MCF 10A (cell line): Measurements from ENCODE around the gene RIOK3. TPM values are rescaled to one million over a fixed set of nuclear protein-coding genes. Genes with fewer than 3 reads are reported as not detected.

ENCODE experiments used
- BruUV-seq: library from RNA; stranded (reverse); fragments of 400-500 nt; replicated peaks from 2 replicates; lab custom pipeline; 2021; lab: Mats Ljungman, UMichigan
- CTCF ChIA-PET: fragments of 300-600 bp; sonication (Branson Sonifier 250); formaldehyde crosslinking; extraction: SDS; loops from one replicate; lab custom pipeline; 2021; ENCODE audit warnings: antibody characterized with exemption, inconsistent platforms; lab: Yijun Ruan, JAX
- POLR2A ChIA-PET: fragments of 300-600, 350-650 bp; sonication (Branson Sonifier 250); formaldehyde crosslinking; extraction: SDS; loops from one replicate; lab custom pipeline; 2020; ENCODE audit warnings: antibody characterized with exemption, inconsistent platforms; lab: Yijun Ruan, JAX
- DNase-seq: peaks from one replicate; pipeline ENCODE4 v3.0.0-alpha.2; 2018; ENCODE audit not compliant: unreplicated experiment
- H3K27ac Mint-ChIP-seq: one replicate; pipeline ENCODE4 v1.8.0; 2022; ENCODE audit warnings: mild to moderate bottlenecking, low read depth, mixed read lengths; ENCODE audit not compliant: unreplicated experiment
- H3K27me3 Mint-ChIP-seq: one replicate; pipeline ENCODE4 v1.8.0; 2022; ENCODE audit warnings: mixed read lengths; ENCODE audit not compliant: insufficient read depth, unreplicated experiment
- H3K36me3 Mint-ChIP-seq: one replicate; pipeline ENCODE4 v1.8.0; 2022; ENCODE audit warnings: mild to moderate bottlenecking, moderate library complexity, mixed read lengths; ENCODE audit not compliant: insufficient read depth, unreplicated experiment
- H3K4me1 Mint-ChIP-seq: one replicate; pipeline ENCODE4 v1.8.0; 2022; ENCODE audit warnings: mixed read lengths; ENCODE audit not compliant: insufficient read depth, unreplicated experiment
- H3K4me3 Mint-ChIP-seq: one replicate; pipeline ENCODE4 v1.8.0; 2022; ENCODE audit warnings: mild to moderate bottlenecking, moderate library complexity, mixed read lengths; ENCODE audit not compliant: unreplicated experiment
- H3K9me3 Mint-ChIP-seq: one replicate; pipeline ENCODE4 v1.8.0; 2022; ENCODE audit warnings: mixed read lengths; ENCODE audit not compliant: unreplicated experiment
- CTCF ChIP-seq: fragments of 200-600 bp; IDR thresholded peaks from one replicate; pipeline ENCODE4 v1.8.0; 2022; ENCODE audit warnings: antibody characterized with exemption, mild to moderate bottlenecking; ENCODE audit not compliant: unreplicated experiment
- intact Hi-C: fragments of 100-400 bp; cut with micrococcal nuclease; formaldehyde crosslinking; loops from 2 replicates; pipeline ENCODE4 v1.14.1; 2022
- total RNA-seq: library from RNA; stranded (reverse); gene quantifications from 2 replicates; pipeline ENCODE4 v1.2.3, GENCODE V29; 2022

Gene RIOK3
- total RNA-seq, 1 experiment from 2014 or later: 97.1 TPM

GRCh38 chr18:23531912-23532311, 78.8 kb downstream of the RIOK3 start:
- CTCF ChIA-PET: interaction anchor here (0.5 to 1.1 kb wide), 3 partner anchors 16 to 33 kb away, joined by 3 read pairs; no protein-coding TSS in a partner anchor
- no peak overlapping the region for H3K27ac Mint-ChIP-seq

More at GRCh38 chr18:23531912-23532311, 78.8 kb downstream of the RIOK3 start:
- intact Hi-C loops: no loop called here
- Mint-ChIP-seq H3K27me3 (no peaks in the 10 kb centered on the region), H3K36me3 (peaks cover 96% of the 10 kb centered on the region), H3K4me3 (no peak overlapping the region), H3K4me1 (peaks cover 14% of the 10 kb centered on the region), H3K9me3 (no peaks in the 10 kb centered on the region)
- TF ChIP-seq CTCF: no peak
- POLR2A ChIA-PET: interaction anchor here (0.6 to 1.6 kb wide), 3 partner anchors 14 to 56 kb away, joined by 3 to 4 read pairs (median 3); no protein-coding TSS in a partner anchor
- no peak for DNase-seq
- no TSS peak for BruUV-seq

Other genes starting within 250 kb of the RIOK3 start
- 24.7 and 28.0 TPM in 2 replicates for gene RMC1, start 50.2 kb downstream of the RIOK3 start, total RNA-seq
- 60.4 and 78.8 TPM in 2 replicates for gene NPC1, start 133.2 kb downstream of the RIOK3 start, total RNA-seq
- gene ANKRD29, start 209.6 kb downstream of the RIOK3 start, total RNA-seq: 2.4 and 3.8 TPM in 2 replicates
- 269 and 371 TPM in 2 replicates for gene LAMA3, start 236.2 kb downstream of the RIOK3 start, total RNA-seq